AG10803 (cell line): Measurements from ENCODE around the gene CISH.

Experiments used
- DNase-seq: peaks from one replicate; pipeline ENCODE4 v3.0.0; 2010; ENCODE audit warnings: low read depth
- H3K4me3 ChIP-seq: 2 replicates; pipeline ENCODE4 v1.5.1; 2011; ENCODE audit warnings: mild to moderate bottlenecking, low read length, control low read depth
- TF ChIP-seq, protein P1 (sequence below): conservative IDR thresholded peaks from 2 replicates; pipeline ENCODE4 v1.5.1; 2011; ENCODE audit warnings: mild to moderate bottlenecking, low read length, control low read depth, inconsistent platforms

CISH gene

DNA sequence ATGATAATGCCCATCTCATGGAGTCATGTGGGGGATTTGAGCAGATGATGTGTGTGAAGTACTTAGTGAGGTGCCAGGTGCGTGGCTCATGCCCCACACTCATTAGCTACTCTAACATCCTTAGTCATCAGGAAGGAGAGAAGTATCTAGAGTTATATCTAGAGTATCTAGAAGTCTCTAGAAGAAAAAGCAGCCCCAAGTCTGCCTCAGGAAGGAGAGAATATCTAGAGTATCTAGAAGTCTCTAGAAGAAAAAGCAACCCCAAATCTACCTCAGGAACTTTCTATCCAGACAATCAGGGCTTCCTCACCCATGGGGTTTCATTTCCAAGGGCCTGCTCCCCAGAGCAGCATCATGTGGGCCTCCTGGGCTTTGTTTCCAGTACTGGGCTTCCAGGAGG, 38.4 kb upstream of the CISH start:
- DNase-seq: no peak
- H3K4me3 ChIP-seq: no peak overlapping the region
- TF ChIP-seq, protein P1, sequence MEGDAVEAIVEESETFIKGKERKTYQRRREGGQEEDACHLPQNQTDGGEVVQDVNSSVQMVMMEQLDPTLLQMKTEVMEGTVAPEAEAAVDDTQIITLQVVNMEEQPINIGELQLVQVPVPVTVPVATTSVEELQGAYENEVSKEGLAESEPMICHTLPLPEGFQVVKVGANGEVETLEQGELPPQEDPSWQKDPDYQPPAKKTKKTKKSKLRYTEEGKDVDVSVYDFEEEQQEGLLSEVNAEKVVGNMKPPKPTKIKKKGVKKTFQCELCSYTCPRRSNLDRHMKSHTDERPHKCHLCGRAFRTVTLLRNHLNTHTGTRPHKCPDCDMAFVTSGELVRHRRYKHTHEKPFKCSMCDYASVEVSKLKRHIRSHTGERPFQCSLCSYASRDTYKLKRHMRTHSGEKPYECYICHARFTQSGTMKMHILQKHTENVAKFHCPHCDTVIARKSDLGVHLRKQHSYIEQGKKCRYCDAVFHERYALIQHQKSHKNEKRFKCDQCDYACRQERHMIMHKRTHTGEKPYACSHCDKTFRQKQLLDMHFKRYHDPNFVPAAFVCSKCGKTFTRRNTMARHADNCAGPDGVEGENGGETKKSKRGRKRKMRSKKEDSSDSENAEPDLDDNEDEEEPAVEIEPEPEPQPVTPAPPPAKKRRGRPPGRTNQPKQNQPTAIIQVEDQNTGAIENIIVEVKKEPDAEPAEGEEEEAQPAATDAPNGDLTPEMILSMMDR: no peak

GRCh38 chr3:50649451-50649931, 37.9 kb upstream of the CISH start:
- TF ChIP-seq, protein P1: no peak
- no peak for DNase-seq
- H3K4me3 ChIP-seq: no peak overlapping the region

- H3K4me3 ChIP-seq: no peak overlapping the region
- TF ChIP-seq, protein P1: no peak
- DNase-seq: no peak
Observed at GRCh38 chr3:50648944-50649343, 37.4 kb upstream of the CISH start.

DNA sequence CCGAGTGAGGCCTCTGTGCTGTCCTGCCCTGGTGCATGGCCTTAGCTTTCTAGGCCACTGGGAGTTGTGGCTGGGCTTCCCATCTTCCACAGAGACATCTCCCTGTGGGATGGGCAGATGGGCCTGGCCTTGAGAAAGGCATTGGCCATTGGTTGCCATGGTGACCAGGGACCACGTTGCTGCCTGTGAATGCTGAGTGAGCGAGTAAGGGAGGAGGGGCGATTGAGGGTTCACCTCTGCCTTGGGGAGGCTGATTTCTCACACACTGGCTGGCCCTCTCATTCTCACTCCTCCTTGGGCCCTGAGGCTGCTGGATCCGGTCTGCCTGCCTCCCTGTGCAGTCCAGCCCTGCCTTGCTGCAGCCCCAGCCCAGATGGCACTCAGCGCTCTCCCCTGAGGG, 36.7 kb upstream of the CISH start:
- no peak for DNase-seq

DNA sequence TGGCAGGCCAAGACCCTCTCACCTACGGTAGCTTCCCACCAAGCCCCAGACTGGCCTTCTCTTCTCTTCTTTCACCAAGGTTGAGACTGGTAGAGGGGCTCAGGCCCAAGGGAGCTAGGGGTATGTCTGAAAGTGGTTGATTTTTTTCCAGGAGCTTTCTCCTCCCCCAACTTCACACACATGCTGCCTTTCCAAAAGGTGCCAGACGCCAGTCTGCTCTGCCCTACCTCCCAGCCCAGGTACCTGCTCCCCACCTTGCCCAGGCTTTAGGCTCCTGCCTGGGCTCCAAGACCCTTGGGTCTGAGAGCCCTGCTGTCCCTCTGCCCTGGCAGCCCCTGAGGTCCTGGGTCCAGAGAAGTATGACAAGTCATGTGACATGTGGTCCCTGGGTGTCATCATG, 33.8 kb upstream of the CISH start:
- TF ChIP-seq, protein P1: no peak
- H3K4me3 ChIP-seq: no peak overlapping the region
- DNase-seq: no peak

More for the DNA sequence above, 36.7 kb upstream of the CISH start:
- no peak overlapping the region for H3K4me3 ChIP-seq
- TF ChIP-seq, protein P1: no peak

- DNase-seq: no peak
- H3K4me3 ChIP-seq: no peak overlapping the region
- TF ChIP-seq, protein P1: no peak
Observed at GRCh38 chr3:50644561-50644960, 33.0 kb upstream of the CISH start.

DNA sequence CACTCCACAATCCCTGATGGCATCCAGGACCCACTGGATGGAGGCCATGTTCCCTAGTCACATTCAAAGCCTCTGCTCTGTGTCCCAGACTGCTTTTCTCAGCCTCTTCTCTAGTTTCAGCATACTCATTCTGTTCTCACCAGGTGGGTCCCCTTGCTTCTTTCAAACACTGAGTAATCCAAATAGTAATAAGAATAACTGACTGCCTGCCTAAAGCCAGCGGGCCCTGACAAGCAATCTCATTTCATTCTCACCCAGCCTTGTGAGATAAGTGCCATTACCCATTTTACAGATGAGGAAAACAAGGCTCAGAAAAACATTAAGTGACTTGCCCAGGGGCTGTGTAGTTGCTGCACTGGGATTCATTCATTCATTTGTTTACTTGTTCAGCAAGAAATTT, 30.8 kb upstream of the CISH start:
- TF ChIP-seq, protein P1: no peak
- no peak overlapping the region for H3K4me3 ChIP-seq
- no peak for DNase-seq
